Neuronal stem cell (in vitro differentiated cells): ENCODE measurements around the gene EHMT1.

Experiments
- DNase-seq: peaks from one replicate; pipeline ENCODE4 v3.0.0-alpha.2; 2013; ENCODE audit warnings: low spot score
- H2AFZ ChIP-seq: one replicate; pipeline ENCODE4 v1.6.1; 2013; ENCODE audit warnings: mild to moderate bottlenecking, low read length, inconsistent platforms
- H2AK5ac ChIP-seq: 2 replicates; pipeline ENCODE4 v1.6.1; 2013; ENCODE audit warnings: low read depth, mild to moderate bottlenecking, inconsistent platforms, low read length, moderate library complexity, mixed read lengths
- H2BK120ac ChIP-seq: 2 replicates; pipeline ENCODE4 v1.6.1; 2013; ENCODE audit warnings: low read depth, mild to moderate bottlenecking, inconsistent platforms, low read length, moderate library complexity, mixed read lengths
- H2BK12ac ChIP-seq: one replicate; pipeline ENCODE4 v1.6.1; 2013; ENCODE audit warnings: low read length, inconsistent platforms
- H2BK15ac ChIP-seq: 2 replicates; pipeline ENCODE4 v1.6.1; 2013; ENCODE audit warnings: mild to moderate bottlenecking, low read length, inconsistent platforms, mixed read lengths
- H2BK5ac ChIP-seq: one replicate; pipeline ENCODE4 v1.6.1; 2013; ENCODE audit warnings: inconsistent platforms, mild to moderate bottlenecking, low read length, moderate library complexity
- H3K14ac ChIP-seq: one replicate; pipeline ENCODE4 v1.6.1; 2013; ENCODE audit warnings: low read length, inconsistent platforms
- H3K18ac ChIP-seq: 2 replicates; pipeline ENCODE4 v1.6.1; 2013; ENCODE audit warnings: low read length, inconsistent platforms
- H3K23ac ChIP-seq: 2 replicates; pipeline ENCODE4 v1.6.1; 2013; ENCODE audit warnings: low read depth, mild to moderate bottlenecking, mixed read lengths, low read length, inconsistent platforms; ENCODE audit not compliant: poor library complexity
- H3K27ac ChIP-seq: replicated peaks from 3 replicates; pipeline ENCODE4 v1.5.1; 2013; ENCODE audit warnings: low read length, inconsistent platforms
- H3K27me3 ChIP-seq, 3 experiments: 2 replicates each; pipeline ENCODE4 v1.6.1; 2013; ENCODE audit warnings: low read length in 3 of 3, mild to moderate bottlenecking in 2 of 3, inconsistent platforms in 1 of 3, low read depth in 1 of 3, mixed read lengths in 1 of 3, moderate library complexity in 1 of 3; ENCODE audit not compliant: control insufficient read depth in 3 of 3, insufficient read depth in 3 of 3
- H3K36me3 ChIP-seq, 2 donors: replicated peaks in 1 of 2; 2 replicates each; pipeline ENCODE4 v1.6.1; 2013; ENCODE audit warnings: low read length in 2 of 2; ENCODE audit not compliant: control insufficient read depth in 2 of 2, insufficient read depth in 2 of 2
- H3K4ac ChIP-seq: 2 replicates; pipeline ENCODE4 v1.6.1; 2013; ENCODE audit warnings: inconsistent platforms, mild to moderate bottlenecking, low read length, moderate library complexity
- H3K4me1 ChIP-seq, 2 donors: 1 replicate in 1 of 2; 2 replicates in 1 of 2; pipeline ENCODE4 v1.6.1; 2013; ENCODE audit warnings: low read length in 2 of 2, low read depth in 1 of 2; ENCODE audit not compliant: control insufficient read depth in 2 of 2, insufficient read depth in 1 of 2
- H3K4me2 ChIP-seq: one replicate; pipeline ENCODE4 v1.6.1; 2013; ENCODE audit warnings: mild to moderate bottlenecking, low read length, inconsistent platforms; ENCODE audit not compliant: insufficient read depth, poor library complexity, severe bottlenecking
- H3K4me3 ChIP-seq, 2 donors: 2 replicates each; pipeline ENCODE4 v1.5.1; 2013; ENCODE audit warnings: low read length in 2 of 2, mild to moderate bottlenecking in 2 of 2, inconsistent platforms in 1 of 2, moderate library complexity in 1 of 2
- H3K79me1 ChIP-seq: one replicate; pipeline ENCODE4 v1.6.1; 2013; ENCODE audit warnings: low read depth, mild to moderate bottlenecking, inconsistent platforms, low read length, moderate library complexity
- H3K9ac ChIP-seq: one replicate; pipeline ENCODE4 v1.6.1; 2013; ENCODE audit warnings: mild to moderate bottlenecking, low read depth, low read length, inconsistent platforms; ENCODE audit not compliant: poor library complexity
- H3K9me3 ChIP-seq, 2 donors: replicated peaks in 1 of 2; 2 replicates each; pipeline versions ENCODE3 to v1.6.1; 2013; ENCODE audit warnings: low read length in 2 of 2, mild to moderate bottlenecking in 2 of 2, inconsistent platforms in 1 of 2, low read depth in 1 of 2, mixed read lengths in 1 of 2, moderate library complexity in 1 of 2; ENCODE audit not compliant: control insufficient read depth in 2 of 2, insufficient read depth in 1 of 2
- H4K8ac ChIP-seq: one replicate; pipeline ENCODE4 v1.6.1; 2013; ENCODE audit warnings: low read depth, mild to moderate bottlenecking, inconsistent platforms, low read length, moderate library complexity
- H4K91ac ChIP-seq: one replicate; pipeline ENCODE4 v1.6.1; 2013; ENCODE audit warnings: low read length, low read depth, mild to moderate bottlenecking, inconsistent platforms; ENCODE audit not compliant: poor library complexity
- WGBS, 2 donors: extraction: QIAGEN DNeasy Blood & Tissue Kit; methylation state at CpG; one replicate each; pipeline ENCODE4 v1.1.7; 2013; ENCODE audit warnings: missing lambda C conversion rate in 2 of 2, mixed read lengths in 1 of 2; ENCODE audit not compliant: insufficient read length in 2 of 2, insufficient replicate concordance in 1 of 2; ENCODE audit errors: extremely low coverage in 2 of 2; 5-methylcytosine and 5-hydroxymethylcytosine counted together

EHMT1 gene

DNA sequence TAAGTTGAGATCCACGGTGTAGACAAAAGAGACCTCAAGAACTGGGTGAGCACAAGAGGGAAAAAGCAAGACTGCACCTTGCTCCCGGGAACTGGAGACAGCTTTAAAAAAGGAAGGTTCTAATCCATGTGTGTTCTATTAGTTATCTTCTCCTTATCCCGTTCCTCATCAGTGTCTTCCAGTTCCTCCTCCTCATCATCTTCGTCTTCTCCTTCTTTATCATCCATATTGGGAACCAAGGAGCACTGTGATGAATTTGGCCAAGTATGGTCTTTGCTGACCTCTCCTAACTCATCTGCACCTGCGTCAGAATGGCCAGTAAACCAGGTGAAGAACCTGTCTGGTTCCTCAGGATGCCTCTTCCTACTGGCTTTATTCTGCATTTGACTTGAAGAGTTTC, 22.1 kb downstream of the EHMT1 start:
- H3K14ac ChIP-seq: no peak overlapping the region
- no peak overlapping the region for H3K9ac ChIP-seq
- no peak overlapping the region for H2BK120ac ChIP-seq
- no peak for DNase-seq
- H3K27ac ChIP-seq: no peak overlapping the region
- H3K23ac ChIP-seq: no peak overlapping the region
- H2BK5ac ChIP-seq: no peak overlapping the region
- no peak overlapping the region for H2BK12ac ChIP-seq
- H4K91ac ChIP-seq: no peak overlapping the region
- H3K36me3 ChIP-seq: peaks cover 7 to 57% of the 10 kb centered on the region in 2 donors
- no peaks in the 10 kb centered on the region for H3K27me3 ChIP-seq
- no peak overlapping the region for H3K4me2 ChIP-seq
- H2BK15ac ChIP-seq: no peak overlapping the region
- H3K18ac ChIP-seq: no peak overlapping the region
- H2AFZ ChIP-seq: no peak overlapping the region
- H3K9me3 ChIP-seq: peaks cover 0 to 3% of the 10 kb centered on the region in 2 donors
- no CpG with 5 or more reads among the region's 5 CpGs for WGBS, 2 donors
- H2AK5ac ChIP-seq: no peak overlapping the region
- H3K4ac ChIP-seq: no peak overlapping the region
- no peak overlapping the region for H3K4me3 ChIP-seq
- peaks cover 14% of the 10 kb centered on the region for H3K79me1 ChIP-seq
- H4K8ac ChIP-seq: no peak overlapping the region
- H3K4me1 ChIP-seq: no peaks in the 10 kb centered on the region

DNA sequence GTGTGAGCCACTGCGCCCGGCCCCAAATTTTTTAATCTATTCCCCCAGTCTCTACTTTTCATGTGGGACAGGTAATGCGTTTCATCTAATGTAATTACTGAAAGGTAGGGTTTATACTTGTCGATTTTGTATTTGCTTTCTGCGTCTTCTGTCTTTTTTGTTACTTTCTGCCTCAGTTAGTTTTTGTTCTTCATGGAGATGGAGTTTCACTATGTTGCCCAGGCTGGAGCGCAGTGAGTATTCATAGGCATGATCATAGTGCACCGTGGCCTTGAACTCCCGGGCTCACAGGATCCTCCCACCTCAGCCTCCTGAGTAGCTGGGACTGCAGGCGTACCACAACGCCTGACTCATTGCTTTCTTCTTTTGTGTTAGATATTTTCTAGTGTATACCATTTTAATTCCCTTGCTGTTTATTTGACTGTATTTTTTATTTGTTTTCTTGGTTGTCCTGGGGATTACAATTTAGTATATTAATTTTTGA, 23.4 kb downstream of the EHMT1 start:
- H3K36me3 ChIP-seq: peaks cover 9 to 68% of the 10 kb centered on the region in 2 donors
- WGBS, 2 donors: no CpG with 5 or more reads among the region's 10 CpGs
- no peak overlapping the region for H2BK15ac ChIP-seq
- no peak overlapping the region for H4K8ac ChIP-seq
- H3K4me1 ChIP-seq: peaks cover 0 to 1% of the 10 kb centered on the region in 2 donors
- H3K79me1 ChIP-seq: peaks cover 16% of the 10 kb centered on the region
- H2AK5ac ChIP-seq: no peak overlapping the region
- H2BK12ac ChIP-seq: no peak overlapping the region
- no peak overlapping the region for H3K4ac ChIP-seq
- no peak overlapping the region for H3K14ac ChIP-seq
- no peak overlapping the region for H3K4me2 ChIP-seq
- no peaks in the 10 kb centered on the region for H3K27me3 ChIP-seq
- H3K18ac ChIP-seq: no peak overlapping the region
- H3K9ac ChIP-seq: no peak overlapping the region
- no peak overlapping the region for H3K23ac ChIP-seq
- no peak overlapping the region for H3K27ac ChIP-seq
- H2AFZ ChIP-seq: no peak overlapping the region
- DNase-seq: no peak
- H3K9me3 ChIP-seq: peaks cover 0 to 3% of the 10 kb centered on the region in 2 donors
- H4K91ac ChIP-seq: no peak overlapping the region
- no peak overlapping the region for H3K4me3 ChIP-seq
- H2BK5ac ChIP-seq: no peak overlapping the region
- H2BK120ac ChIP-seq: no peak overlapping the region

GRCh38 chr9:137642892-137643291, 24.1 kb downstream of the EHMT1 start:
- Histone ChIP-seq H3K4ac (no peak overlapping the region), H3K27me3 (no peaks in the 10 kb centered on the region), H2AK5ac (no peak overlapping the region), H3K9me3 (peaks cover 0 to 3% of the 10 kb centered on the region in 2 donors), H2BK15ac (no peak overlapping the region), H2BK5ac (no peak overlapping the region), H3K79me1 (peaks cover 15% of the 10 kb centered on the region), H3K18ac (no peak overlapping the region), H4K8ac (no peak overlapping the region), H4K91ac (no peak overlapping the region), H3K27ac (no peak overlapping the region), H3K23ac (no peak overlapping the region), H3K4me2 (no peak overlapping the region), H3K36me3 (peaks cover 9 to 73% of the 10 kb centered on the region in 2 donors), H3K9ac (no peak overlapping the region), H3K4me1 (peaks cover 0 to 1% of the 10 kb centered on the region in 2 donors), H2BK120ac (no peak overlapping the region), H2BK12ac (no peak overlapping the region), H2AFZ (no peak overlapping the region), H3K14ac (no peak overlapping the region), H3K4me3 (no peak overlapping the region)
- DNase-seq: no peak
- WGBS, 2 donors: no CpG with 5 or more reads among the region's 5 CpGs

- DNase-seq: no peak
- Histone ChIP-seq H2AK5ac (no peak overlapping the region), H3K18ac (no peak overlapping the region), H4K91ac (no peak overlapping the region), H3K4me3 (no peak overlapping the region), H3K27ac (no peak overlapping the region), H2AFZ (no peak overlapping the region), H2BK15ac (no peak overlapping the region), H3K36me3 (peaks cover 9 to 78% of the 10 kb centered on the region in 2 donors), H3K4ac (no peak overlapping the region), H3K4me2 (no peak overlapping the region), H2BK12ac (no peak overlapping the region), H3K9ac (no peak overlapping the region), H2BK120ac (no peak overlapping the region), H3K9me3 (no peaks in the 10 kb centered on the region), H3K4me1 (peaks cover 0 to 1% of the 10 kb centered on the region in 2 donors), H2BK5ac (no peak overlapping the region), H4K8ac (no peak overlapping the region), H3K79me1 (peaks cover 12% of the 10 kb centered on the region), H3K23ac (no peak overlapping the region), H3K27me3 (no peaks in the 10 kb centered on the region), H3K14ac (no peak overlapping the region)
- WGBS, 2 donors: no CpG with 5 or more reads among the region's 14 CpGs
Measured at GRCh38 chr9:137643921-137644320, 25.1 kb downstream of the EHMT1 start.
